DOHH2 (cell line): ENCODE measurements around the gene TMEM33.

Experiments used
- H3F3A ChIP-seq: fragments of 200-600 bp; sonication (generic), shearing (Covaris generic); 2 replicates; pipeline ENCODE4 v1.6.0; 2016; ENCODE audit warnings: antibody characterized with exemption, mild to moderate bottlenecking; ENCODE audit not compliant: control insufficient read depth, insufficient read depth
- H3K27ac ChIP-seq: fragments of 200-600 bp; sonication (generic); 2 replicates; pipeline ENCODE4 v1.5.1; 2014; ENCODE audit warnings: low read depth, mild to moderate bottlenecking, low read length, moderate library complexity
- H3K27me3 ChIP-seq: fragments of 200-600 bp; sonication (generic); 2 replicates; pipeline ENCODE4 v1.6.1; 2014; ENCODE audit warnings: mild to moderate bottlenecking, low read length, mixed read lengths; ENCODE audit not compliant: control insufficient read depth
- H3K36me3 ChIP-seq: fragments of 200-600 bp; sonication (generic); 2 replicates; pipeline ENCODE4 v1.6.1; 2014; ENCODE audit warnings: mild to moderate bottlenecking, low read length, moderate library complexity, mixed read lengths; ENCODE audit not compliant: control insufficient read depth
- H3K4me1 ChIP-seq: fragments of 200-600 bp; sonication (generic); 2 replicates; pipeline ENCODE4 v1.6.1; 2014; ENCODE audit warnings: mild to moderate bottlenecking, low read length, mixed read lengths; ENCODE audit not compliant: control insufficient read depth
- H3K4me2 ChIP-seq: fragments of 200-600 bp; sonication (generic); 2 replicates; pipeline ENCODE4 v1.6.0; 2014; ENCODE audit warnings: mild to moderate bottlenecking, low read length, moderate library complexity
- H3K4me3 ChIP-seq: fragments of 200-600 bp; sonication (generic); 2 replicates; pipeline ENCODE4 v1.5.1; 2014; ENCODE audit warnings: mild to moderate bottlenecking, low read length, mixed read lengths
- H3K79me2 ChIP-seq: fragments of 200-600 bp; sonication (generic); 2 replicates; pipeline ENCODE4 v1.6.1; 2014; ENCODE audit warnings: mild to moderate bottlenecking, low read length, mixed read lengths; ENCODE audit not compliant: control insufficient read depth
- H3K9me2 ChIP-seq: fragments of 200-600 bp; sonication (generic); replicated peaks from 2 replicates; pipeline ENCODE4 v1.6.1; 2014; ENCODE audit warnings: mild to moderate bottlenecking, low read length, mixed read lengths; ENCODE audit not compliant: control insufficient read depth
- H3K9me3 ChIP-seq: fragments of 200-600 bp; sonication (generic); 2 replicates; pipeline ENCODE4 v1.6.1; 2014; ENCODE audit warnings: antibody characterized with exemption, low read length, mixed read lengths; ENCODE audit not compliant: control insufficient read depth, insufficient read depth
- H4K20me1 ChIP-seq: fragments of 200-600 bp; sonication (generic); 2 replicates; pipeline ENCODE4 v1.6.0; 2014; ENCODE audit warnings: low read depth, mild to moderate bottlenecking, antibody characterized with exemption, low read length, moderate library complexity; ENCODE audit not compliant: control insufficient read depth, insufficient read depth
- EZH2phosphoT487 ChIP-seq: fragments of 200-600 bp; sonication (generic); IDR thresholded peaks from 2 replicates; pipeline ENCODE4 v1.6.1; 2017; ENCODE audit warnings: borderline replicate concordance, mild to moderate bottlenecking, antibody characterized with exemption, low read length, moderate library complexity, mixed read lengths
- TF ChIP-seq, protein P1 (sequence below): fragments of 200-600 bp; sonication (generic); IDR thresholded peaks from one replicate; pipeline ENCODE4 v1.5.1; 2014; ENCODE audit warnings: antibody characterized with exemption, mild to moderate bottlenecking, low read depth, low read length; ENCODE audit not compliant: poor library complexity, severe bottlenecking

Gene TMEM33

DNA sequence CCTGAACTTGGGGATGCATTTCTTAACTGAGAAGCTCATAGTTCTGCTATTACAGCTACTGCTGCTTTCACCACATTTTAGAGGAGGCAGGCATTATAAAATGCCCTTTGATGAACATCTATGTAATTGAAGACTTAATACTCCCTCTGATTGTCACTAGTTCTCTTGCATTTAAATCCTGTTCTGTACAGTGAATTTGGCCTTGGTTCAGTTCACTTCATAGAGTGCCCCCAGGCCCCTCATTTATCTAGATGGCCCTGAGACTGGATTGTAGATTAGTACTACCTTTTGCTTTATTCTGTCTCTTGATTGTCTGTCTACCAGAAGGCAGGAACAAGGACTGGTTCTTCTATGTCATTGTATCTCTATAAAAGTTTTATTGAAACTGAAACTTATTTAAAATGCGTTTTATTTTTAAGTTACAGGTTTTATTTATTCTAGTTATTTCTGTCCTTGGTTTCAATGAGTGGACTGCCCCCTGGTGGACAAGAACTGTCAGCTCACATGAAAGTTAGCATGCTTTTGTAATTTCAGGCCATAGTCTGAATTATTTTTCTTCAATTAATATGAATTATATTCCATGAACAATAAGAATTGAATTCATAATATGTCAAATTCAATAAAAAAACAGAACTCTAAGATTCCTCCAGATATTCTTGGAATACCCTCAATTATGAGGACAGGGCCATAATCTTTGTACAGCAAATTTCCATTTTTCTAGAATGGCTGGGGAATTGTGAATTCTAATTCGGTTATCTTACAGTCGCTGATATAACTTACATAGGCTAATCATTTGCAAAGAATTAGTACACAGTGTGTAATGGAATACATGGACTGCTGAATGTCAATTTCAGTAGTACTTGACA lies 47.2 kb upstream of the TMEM33 start:
- Histone ChIP-seq H3K79me2 (no peaks in the 10 kb centered on the region), H3K4me3 (no peak overlapping the region), H3K9me2 (no peaks in the 10 kb centered on the region), H3K9me3 (no peaks in the 10 kb centered on the region), H3K36me3 (no peaks in the 10 kb centered on the region), H3K4me1 (no peaks in the 10 kb centered on the region), H4K20me1 (no peaks in the 10 kb centered on the region), H3F3A (no peaks in the 10 kb centered on the region), H3K4me2 (no peak overlapping the region), H3K27me3 (peaks cover 18% of the 10 kb centered on the region), H3K27ac (no peak overlapping the region)
- TF ChIP-seq EZH2phosphoT487: no peak
- TF ChIP-seq, protein P1, sequence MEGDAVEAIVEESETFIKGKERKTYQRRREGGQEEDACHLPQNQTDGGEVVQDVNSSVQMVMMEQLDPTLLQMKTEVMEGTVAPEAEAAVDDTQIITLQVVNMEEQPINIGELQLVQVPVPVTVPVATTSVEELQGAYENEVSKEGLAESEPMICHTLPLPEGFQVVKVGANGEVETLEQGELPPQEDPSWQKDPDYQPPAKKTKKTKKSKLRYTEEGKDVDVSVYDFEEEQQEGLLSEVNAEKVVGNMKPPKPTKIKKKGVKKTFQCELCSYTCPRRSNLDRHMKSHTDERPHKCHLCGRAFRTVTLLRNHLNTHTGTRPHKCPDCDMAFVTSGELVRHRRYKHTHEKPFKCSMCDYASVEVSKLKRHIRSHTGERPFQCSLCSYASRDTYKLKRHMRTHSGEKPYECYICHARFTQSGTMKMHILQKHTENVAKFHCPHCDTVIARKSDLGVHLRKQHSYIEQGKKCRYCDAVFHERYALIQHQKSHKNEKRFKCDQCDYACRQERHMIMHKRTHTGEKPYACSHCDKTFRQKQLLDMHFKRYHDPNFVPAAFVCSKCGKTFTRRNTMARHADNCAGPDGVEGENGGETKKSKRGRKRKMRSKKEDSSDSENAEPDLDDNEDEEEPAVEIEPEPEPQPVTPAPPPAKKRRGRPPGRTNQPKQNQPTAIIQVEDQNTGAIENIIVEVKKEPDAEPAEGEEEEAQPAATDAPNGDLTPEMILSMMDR: peak; percentile 75

DNA sequence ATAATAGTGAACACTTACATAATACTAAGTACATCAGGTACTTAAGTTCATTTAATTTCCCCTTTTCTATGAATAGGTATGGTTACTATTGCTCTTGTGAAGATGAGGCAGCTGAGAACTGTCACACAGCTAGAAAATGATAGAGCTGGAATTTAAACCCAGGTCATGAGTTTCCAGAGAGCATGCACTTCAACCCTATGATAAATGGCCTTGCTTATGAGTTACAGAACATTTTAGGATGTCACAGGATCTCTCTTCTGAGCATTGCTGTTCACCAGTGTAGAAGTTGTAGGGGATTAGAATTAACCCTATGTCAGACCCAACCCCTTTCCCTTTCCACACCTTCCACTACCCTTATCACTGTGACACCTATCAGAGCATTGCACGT lies 46.5 kb upstream of the TMEM33 start:
- TF ChIP-seq, protein P1: no peak
- no peak for TF ChIP-seq EZH2phosphoT487
- Histone ChIP-seq H3K4me2 (no peak overlapping the region), H3K27ac (no peak overlapping the region), H3K36me3 (no peaks in the 10 kb centered on the region), H3K9me2 (no peaks in the 10 kb centered on the region), H4K20me1 (no peaks in the 10 kb centered on the region), H3K27me3 (peaks cover 18% of the 10 kb centered on the region), H3K4me1 (no peaks in the 10 kb centered on the region), H3K4me3 (no peak overlapping the region), H3F3A (no peaks in the 10 kb centered on the region), H3K79me2 (no peaks in the 10 kb centered on the region), H3K9me3 (no peaks in the 10 kb centered on the region)

DNA sequence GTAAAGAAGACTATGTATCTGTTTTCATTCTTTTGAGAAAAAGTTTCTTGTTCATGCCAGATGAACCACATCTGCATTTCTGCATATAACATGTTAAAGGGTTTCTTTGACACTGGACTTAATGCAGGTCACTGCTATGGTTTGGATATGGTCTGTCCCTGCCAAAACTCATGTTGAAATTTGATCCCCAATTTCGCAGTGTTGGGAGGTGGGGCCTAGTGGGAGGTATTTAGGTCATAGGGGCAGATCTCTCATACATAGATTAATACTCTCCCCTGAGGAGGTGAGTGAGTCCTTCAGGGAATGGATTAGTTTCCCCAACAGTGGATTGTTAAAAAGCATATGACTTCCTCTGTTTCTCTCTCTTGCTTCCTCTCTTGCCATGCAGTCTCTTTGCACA lies 45.9 kb upstream of the TMEM33 start:
- Histone ChIP-seq H3K36me3 (no peaks in the 10 kb centered on the region), H3K9me2 (no peaks in the 10 kb centered on the region), H3K9me3 (no peaks in the 10 kb centered on the region), H3K27ac (no peak overlapping the region), H3K79me2 (no peaks in the 10 kb centered on the region), H3K4me2 (no peak overlapping the region), H4K20me1 (no peaks in the 10 kb centered on the region), H3K4me1 (no peaks in the 10 kb centered on the region), H3K27me3 (peaks cover 21% of the 10 kb centered on the region), H3K4me3 (no peak overlapping the region), H3F3A (no peaks in the 10 kb centered on the region)
- TF ChIP-seq EZH2phosphoT487: no peak

DNA sequence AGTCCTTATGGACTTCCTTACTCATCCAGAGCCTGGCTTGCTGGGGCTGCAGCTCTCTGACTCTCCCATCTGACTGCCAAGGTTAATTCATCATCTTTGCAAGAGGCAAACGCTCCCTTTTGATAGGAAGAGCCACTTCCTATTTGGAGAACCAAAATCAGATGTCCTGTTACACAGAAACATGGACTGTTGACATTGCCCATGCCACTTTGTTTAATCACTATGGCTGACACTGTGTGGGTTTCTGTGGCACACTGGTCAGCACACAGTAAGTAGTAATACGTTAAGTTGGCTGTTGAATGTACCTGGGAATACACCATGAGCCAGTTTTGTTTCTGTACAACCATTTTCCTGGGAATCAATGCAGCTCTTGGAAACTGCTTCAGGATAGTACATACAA lies 45.1 kb upstream of the TMEM33 start:
- Histone ChIP-seq H3K9me2 (no peaks in the 10 kb centered on the region), H3K4me2 (no peak overlapping the region), H3K4me3 (no peak overlapping the region), H3K4me1 (no peaks in the 10 kb centered on the region), H3K79me2 (no peaks in the 10 kb centered on the region), H3K27ac (no peak overlapping the region), H4K20me1 (no peaks in the 10 kb centered on the region), H3K9me3 (no peaks in the 10 kb centered on the region), H3K27me3 (peaks cover 21% of the 10 kb centered on the region), H3K36me3 (no peaks in the 10 kb centered on the region), H3F3A (no peaks in the 10 kb centered on the region)
- TF ChIP-seq, protein P1: no peak
- TF ChIP-seq EZH2phosphoT487: no peak
